Measurements from ENCODE around the gene CYSRT1.
A peak's percentile ranks its signal among the peaks of the same experiment; 100 is the strongest.

DNA sequence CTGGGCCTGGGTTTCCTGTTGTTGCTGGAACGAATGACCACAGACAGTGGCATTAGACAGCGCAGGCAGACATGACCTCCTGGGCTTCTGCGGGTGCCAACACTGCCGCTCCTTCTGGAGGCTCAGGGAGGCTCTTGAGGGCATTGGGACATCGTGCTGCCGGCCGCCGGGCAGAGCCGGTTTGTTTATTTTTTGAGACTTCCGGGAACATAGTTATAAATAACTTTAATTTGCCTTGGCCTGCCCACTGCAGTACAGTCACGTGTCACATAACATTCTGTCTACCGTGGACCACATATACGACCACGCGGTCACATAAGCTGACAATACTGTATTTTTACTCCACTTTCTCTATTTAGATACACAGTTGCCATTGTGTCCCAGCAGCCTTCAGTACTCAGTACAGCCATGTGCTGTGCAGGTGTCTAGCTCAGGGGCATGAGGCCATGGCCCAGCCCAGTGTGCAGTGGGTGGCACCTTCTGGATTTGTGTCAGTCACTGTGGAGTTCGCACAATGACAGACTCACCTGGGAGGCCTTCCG, 44.3 kb downstream of the CYSRT1 start:
- TF ChIP-seq POLR2AphosphoS5 (IDR thresholded peaks at IDR 0.05) = peak in 2 of 3 donors; percentile 6 to 31
- TF ChIP-seq, protein P1, sequence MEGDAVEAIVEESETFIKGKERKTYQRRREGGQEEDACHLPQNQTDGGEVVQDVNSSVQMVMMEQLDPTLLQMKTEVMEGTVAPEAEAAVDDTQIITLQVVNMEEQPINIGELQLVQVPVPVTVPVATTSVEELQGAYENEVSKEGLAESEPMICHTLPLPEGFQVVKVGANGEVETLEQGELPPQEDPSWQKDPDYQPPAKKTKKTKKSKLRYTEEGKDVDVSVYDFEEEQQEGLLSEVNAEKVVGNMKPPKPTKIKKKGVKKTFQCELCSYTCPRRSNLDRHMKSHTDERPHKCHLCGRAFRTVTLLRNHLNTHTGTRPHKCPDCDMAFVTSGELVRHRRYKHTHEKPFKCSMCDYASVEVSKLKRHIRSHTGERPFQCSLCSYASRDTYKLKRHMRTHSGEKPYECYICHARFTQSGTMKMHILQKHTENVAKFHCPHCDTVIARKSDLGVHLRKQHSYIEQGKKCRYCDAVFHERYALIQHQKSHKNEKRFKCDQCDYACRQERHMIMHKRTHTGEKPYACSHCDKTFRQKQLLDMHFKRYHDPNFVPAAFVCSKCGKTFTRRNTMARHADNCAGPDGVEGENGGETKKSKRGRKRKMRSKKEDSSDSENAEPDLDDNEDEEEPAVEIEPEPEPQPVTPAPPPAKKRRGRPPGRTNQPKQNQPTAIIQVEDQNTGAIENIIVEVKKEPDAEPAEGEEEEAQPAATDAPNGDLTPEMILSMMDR (IDR thresholded peaks at IDR 0.05) = no peak
